Psoas muscle (tissue), 8 donors: ENCODE data around the gene TMEM243. TPM values are rescaled to one million over a fixed set of nuclear protein-coding genes. Genes with fewer than 3 reads are reported as not detected.
A peak's percentile ranks its signal among the peaks of the same experiment; 100 is the strongest.

Source experiments
- ATAC-seq, 4 donors: fragments of 200-7000 bp; cut with Tn5 transposase; one replicate each; pipeline ENCODE4 v1.9.1; 2020; ENCODE audit warnings: moderate library complexity in 3 of 4, mild to moderate bottlenecking in 2 of 4
- DNase-seq, 2 donors: peaks; one replicate each; pipeline ENCODE4 v3.0.0-alpha.2; 2020
- H3K27ac ChIP-seq: fragments of 200-600 bp; one replicate; pipeline ENCODE4 v1.8.0; 2022
- H3K27me3 ChIP-seq, 3 donors: fragments of 200-600 bp in 1 of 3; one replicate each; pipeline versions ENCODE4 v1.6.1 to v1.8.0; 2013 to 2022; ENCODE audit warnings: low read length in 2 of 3, mild to moderate bottlenecking in 2 of 3, moderate library complexity in 1 of 3; ENCODE audit not compliant: insufficient read depth in 3 of 3
- H3K36me3 ChIP-seq, 2 donors: fragments of 200-600 bp in 1 of 2; one replicate each; pipeline versions ENCODE4 v1.6.1 to v1.8.0; 2013 to 2022; ENCODE audit warnings: low read depth in 1 of 2, mild to moderate bottlenecking in 1 of 2, moderate library complexity in 1 of 2; ENCODE audit not compliant: insufficient read depth in 1 of 2
- H3K4me1 ChIP-seq: fragments of 200-600 bp; one replicate; pipeline ENCODE4 v1.8.0; 2022
- H3K4me3 ChIP-seq: fragments of 200-600 bp; one replicate; pipeline ENCODE4 v1.8.0; 2022; ENCODE audit warnings: mild to moderate bottlenecking
- H3K9me3 ChIP-seq: fragments of 200-600 bp; one replicate; pipeline ENCODE4 v1.8.0; 2022
- WGBS, 3 donors: extraction: QIAGEN DNeasy Blood & Tissue Kit; methylation state at CpG; one replicate each; pipeline versions ENCODE4 v1.1.6 to v1.1.7; 2013; 5-methylcytosine and 5-hydroxymethylcytosine counted together
- intact Hi-C, 2 donors: fragments of 100-400 bp; cut with DNase I; formaldehyde crosslinking; loops; one replicate each; pipeline versions ENCODE4 v1.11.0 to v1.14.2; 2022
- polyA plus RNA-seq, 3 donors: library from polyadenylated mRNA; stranded (reverse); fragments of 200-250 nt; gene quantifications; one replicate each; pipeline ENCODE4 v1.2.3, GENCODE V29; 2013
- total RNA-seq, 4 donors: library from RNA; stranded (reverse); fragmentation: NEBNext Ultra II Directional in 2 of 4; extraction: Animal tissue kit (Norgen Biotek cat#: 25700) in 2 of 4; gene quantifications; one replicate each; pipeline versions ENCODE4 v1.2.1 to v1.2.4, GENCODE V29; 2021 to 2023
- TF ChIP-seq, protein P1 (sequence below): fragments of 200-600 bp; IDR thresholded peaks from one replicate; pipeline ENCODE4 v1.8.0; 2022; ENCODE audit warnings: antibody characterized with exemption
- donor health status: healthy with polysubstance abuse.
- donor health status: DM: no; HTN: no; CAD: no; lungs with moderate emphysema.
- donor health status: Bipolar disorder and iron deficiency.
- donor health status: healthy.
- donor health status: DM: yes; HTN: yes; CAD: no.
- donor health status: DM: no; HTN: no; CAD: no.
- donor health status: DM: no; HTN: no; CAD: no.
- donor health status: DM: yes; HTN: yes; CAD: no.

Gene TMEM243
- total and polyA plus RNA-seq, 7 donors, result 2.3 to 3.6 (median 2.6) TPM

DNA sequence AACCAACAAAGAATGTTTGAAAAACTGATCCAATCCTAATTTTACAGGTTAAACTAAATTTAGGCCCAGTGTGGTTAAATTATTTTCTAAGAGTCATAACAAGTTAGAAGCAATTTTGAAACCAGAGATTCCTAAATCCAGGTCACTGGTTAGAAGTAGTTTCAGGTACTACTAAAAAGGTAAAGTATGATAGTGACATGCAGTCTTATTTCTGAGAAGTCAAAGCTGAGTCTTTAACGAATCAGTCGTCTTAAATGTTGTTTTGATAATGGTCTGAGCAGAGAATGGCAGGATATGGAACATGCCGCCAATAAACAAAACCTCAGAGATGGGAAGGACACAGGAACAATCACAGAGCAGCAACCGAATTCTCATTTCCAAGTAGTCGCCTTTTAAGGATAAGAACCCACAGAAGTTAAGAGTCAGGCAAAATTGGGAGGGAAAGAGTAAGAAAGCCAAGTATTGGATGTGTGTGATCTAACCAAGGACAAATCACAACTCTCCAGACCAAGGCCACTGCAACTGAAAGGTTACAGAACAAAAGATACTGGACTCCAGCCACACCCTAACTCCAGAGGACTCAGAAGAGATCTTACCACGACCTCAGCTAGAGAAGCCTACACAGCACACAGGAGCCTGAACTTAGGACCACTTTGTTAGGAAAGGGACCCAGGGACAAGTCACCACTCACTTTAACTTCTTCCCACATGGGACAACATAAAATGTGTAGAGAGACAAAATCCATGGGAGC is 19.7 kb downstream of the TMEM243 start:
- Histone ChIP-seq H3K27ac (no peak overlapping the region), H3K9me3 (no peaks in the 10 kb centered on the region), H3K27me3 (no peaks in the 10 kb centered on the region), H3K4me3 (no peak overlapping the region), H3K4me1 (peaks cover 6% of the 10 kb centered on the region), H3K36me3 (peaks cover 9 to 71% of the 10 kb centered on the region in 2 donors)
- TF ChIP-seq, protein P1, sequence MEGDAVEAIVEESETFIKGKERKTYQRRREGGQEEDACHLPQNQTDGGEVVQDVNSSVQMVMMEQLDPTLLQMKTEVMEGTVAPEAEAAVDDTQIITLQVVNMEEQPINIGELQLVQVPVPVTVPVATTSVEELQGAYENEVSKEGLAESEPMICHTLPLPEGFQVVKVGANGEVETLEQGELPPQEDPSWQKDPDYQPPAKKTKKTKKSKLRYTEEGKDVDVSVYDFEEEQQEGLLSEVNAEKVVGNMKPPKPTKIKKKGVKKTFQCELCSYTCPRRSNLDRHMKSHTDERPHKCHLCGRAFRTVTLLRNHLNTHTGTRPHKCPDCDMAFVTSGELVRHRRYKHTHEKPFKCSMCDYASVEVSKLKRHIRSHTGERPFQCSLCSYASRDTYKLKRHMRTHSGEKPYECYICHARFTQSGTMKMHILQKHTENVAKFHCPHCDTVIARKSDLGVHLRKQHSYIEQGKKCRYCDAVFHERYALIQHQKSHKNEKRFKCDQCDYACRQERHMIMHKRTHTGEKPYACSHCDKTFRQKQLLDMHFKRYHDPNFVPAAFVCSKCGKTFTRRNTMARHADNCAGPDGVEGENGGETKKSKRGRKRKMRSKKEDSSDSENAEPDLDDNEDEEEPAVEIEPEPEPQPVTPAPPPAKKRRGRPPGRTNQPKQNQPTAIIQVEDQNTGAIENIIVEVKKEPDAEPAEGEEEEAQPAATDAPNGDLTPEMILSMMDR, result no peak
- DNase-seq (no peak), ATAC-seq (peak in 1 of 4 donors; percentile 25)
- intact Hi-C loops, result loop anchor here (5.0 to 10.0 kb wide), 3 partner anchors 33 to 235 kb away; no protein-coding TSS in a partner anchor
- WGBS, 3 donors, result 74 to 80% (median 76%) methylated on average over 6 of the region's 6 CpGs

DNA sequence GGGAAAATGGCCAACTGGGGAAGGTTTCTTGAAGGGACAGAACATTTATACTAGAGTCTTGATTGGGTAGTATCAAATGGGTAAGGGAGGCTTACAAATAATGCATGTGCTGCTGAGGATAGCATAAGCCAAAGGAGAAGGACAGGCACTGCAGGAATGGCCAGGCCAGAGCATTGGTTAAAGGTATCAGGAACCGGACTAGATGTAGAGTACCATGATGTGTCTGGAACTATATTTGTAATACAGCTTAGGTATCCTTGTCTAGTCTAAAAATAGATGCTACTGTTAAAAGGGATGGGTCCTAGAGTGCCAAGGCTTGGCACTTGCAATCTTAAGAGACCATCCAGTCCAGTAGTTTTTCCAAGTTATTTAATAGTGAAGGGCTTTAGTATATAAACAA is 20.3 kb downstream of the TMEM243 start:
- H3K27ac ChIP-seq, result no peak overlapping the region
- no peaks in the 10 kb centered on the region for H3K27me3 ChIP-seq
- WGBS, 3 donors, result 30 to 43% (median 30%) methylated on average over 1 of the region's 1 CpG
- H3K4me1 ChIP-seq, result peaks cover 6% of the 10 kb centered on the region
- peak; percentile 40 to 62 (median 54) for ATAC-seq
- TF ChIP-seq, protein P1, result no peak
- H3K36me3 ChIP-seq, result peaks cover 10 to 77% of the 10 kb centered on the region in 2 donors
- H3K4me3 ChIP-seq, result no peak overlapping the region
- H3K9me3 ChIP-seq, result no peaks in the 10 kb centered on the region
- intact Hi-C loops, result loop anchor here in 1 of 2 donors (10.0 kb wide), 1 partner anchor 236 kb away; no protein-coding TSS in a partner anchor
- no peak for DNase-seq

DNA sequence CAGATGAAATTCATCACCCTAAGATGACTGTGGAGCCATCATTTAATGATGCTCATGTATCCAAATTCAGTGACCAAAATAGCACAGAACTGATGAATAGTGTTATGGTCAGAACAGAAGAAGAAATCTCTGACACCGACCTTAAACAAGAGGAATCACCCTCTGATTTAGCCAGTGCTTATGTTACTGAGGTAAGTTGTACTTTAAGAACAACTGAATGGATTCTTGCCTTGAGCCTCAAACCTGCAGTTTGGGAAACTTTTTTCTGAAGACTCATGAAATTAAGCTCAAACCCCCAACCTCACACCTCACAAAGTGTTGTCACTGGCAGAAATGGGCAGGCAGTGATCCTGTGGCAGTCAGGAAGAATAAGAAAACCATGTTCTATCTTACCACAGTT is 25.6 kb downstream of the TMEM243 start:
- H3K4me3 ChIP-seq, result no peak overlapping the region
- no peak for DNase-seq
- TF ChIP-seq, protein P1, result no peak
- peaks cover 3% of the 10 kb centered on the region for H3K4me1 ChIP-seq
- ATAC-seq, result no peak
- no peaks in the 10 kb centered on the region for H3K27me3 ChIP-seq
- H3K36me3 ChIP-seq, result peaks cover 20 to 100% of the 10 kb centered on the region in 2 donors
- no peak overlapping the region for H3K27ac ChIP-seq
- 86 to 96% (median 87%) methylated on average over 1 of the region's 1 CpG for WGBS, 3 donors
- intact Hi-C loops, result loop anchor here in 1 of 2 donors (10.0 kb wide), 1 partner anchor 241 kb away; no protein-coding TSS in a partner anchor
- H3K9me3 ChIP-seq, result no peaks in the 10 kb centered on the region

GRCh38 chr7:87192784-87193487 is 26.6 kb downstream of the TMEM243 start:
- Histone ChIP-seq H3K4me1 (no peaks in the 10 kb centered on the region), H3K27ac (no peak overlapping the region), H3K36me3 (peaks cover 21 to 100% of the 10 kb centered on the region in 2 donors), H3K9me3 (no peaks in the 10 kb centered on the region), H3K27me3 (no peaks in the 10 kb centered on the region), H3K4me3 (no peak overlapping the region)
- DNase-seq (no peak), ATAC-seq (no peak)
- intact Hi-C loops, result loop anchor here in 1 of 2 donors (10.0 kb wide), 1 partner anchor 242 kb away; no protein-coding TSS in a partner anchor
- WGBS, 3 donors, result 68 to 84% (median 73%) methylated on average over 6 of the region's 6 CpGs
- TF ChIP-seq, protein P1, result no peak
